GM23248 (cell line): ENCODE data around the gene RRAS2. TPM values are rescaled to one million over a fixed set of nuclear protein-coding genes. Genes with fewer than 3 reads are reported as not detected.

Experiments used
- DNase-seq: peaks from one replicate; pipeline ENCODE4 v3.0.0-alpha.2; 2015
- H2AFZ ChIP-seq: fragments of 200-600 bp; sonication (generic); 2 replicates; pipeline ENCODE4 v1.6.1; 2016; ENCODE audit warnings: antibody characterized with exemption
- H3F3A ChIP-seq: fragments of 200-600 bp; sonication (generic); 2 replicates; pipeline ENCODE4 v1.6.1; 2016; ENCODE audit warnings: mild to moderate bottlenecking, antibody characterized with exemption, mixed run types; ENCODE audit not compliant: insufficient read depth
- H3K27ac ChIP-seq: fragments of 200-600 bp; sonication (generic); 2 replicates; pipeline ENCODE4 v1.5.1; 2016; ENCODE audit warnings: mild to moderate bottlenecking
- H3K27me3 ChIP-seq: fragments of 200-600 bp; sonication (generic); replicated peaks from 2 replicates; pipeline ENCODE4 v1.6.1; 2016; ENCODE audit warnings: mild to moderate bottlenecking; ENCODE audit not compliant: insufficient read depth
- H3K36me3 ChIP-seq: fragments of 200-600 bp; sonication (generic); 2 replicates; pipeline ENCODE4 v1.6.1; 2016; ENCODE audit warnings: low read depth, mild to moderate bottlenecking
- H3K4me1 ChIP-seq: fragments of 200-600 bp; sonication (generic); 2 replicates; pipeline ENCODE4 v1.6.1; 2016; ENCODE audit warnings: mild to moderate bottlenecking; ENCODE audit not compliant: insufficient read depth
- H3K4me2 ChIP-seq: fragments of 200-600 bp; sonication (generic); one replicate; pipeline ENCODE4 v1.6.1; 2016; ENCODE audit warnings: mild to moderate bottlenecking; ENCODE audit not compliant: unreplicated experiment
- H3K4me3 ChIP-seq: fragments of 200-600 bp; sonication (generic); 2 replicates; pipeline ENCODE4 v1.5.1; 2016; ENCODE audit warnings: mild to moderate bottlenecking
- H3K79me2 ChIP-seq: fragments of 200-600 bp; sonication (generic); 2 replicates; pipeline ENCODE4 v1.6.1; 2016; ENCODE audit warnings: mild to moderate bottlenecking; ENCODE audit not compliant: insufficient read depth
- H3K9ac ChIP-seq: fragments of 200-600 bp; sonication (generic); 2 replicates; pipeline ENCODE4 v1.6.1; 2016; ENCODE audit warnings: mild to moderate bottlenecking
- H3K9me2 ChIP-seq: fragments of 200-600 bp; sonication (generic); 2 replicates; pipeline ENCODE4 v1.6.1; 2016; ENCODE audit warnings: mixed run types, mild to moderate bottlenecking, moderate library complexity; ENCODE audit not compliant: insufficient read depth
- H3K9me3 ChIP-seq: fragments of 200-600 bp; sonication (generic); one replicate; pipeline ENCODE4 v1.6.1; 2017; ENCODE audit warnings: low read depth
- H4K20me1 ChIP-seq: fragments of 200-600 bp; sonication (generic); 2 replicates; pipeline ENCODE4 v1.6.0; 2016; ENCODE audit not compliant: insufficient read depth
- EZH2 ChIP-seq: fragments of 200-600 bp; sonication (generic); IDR thresholded peaks from 2 replicates; pipeline ENCODE4 v1.6.1; 2018; ENCODE audit warnings: antibody characterized with exemption, mild to moderate bottlenecking; ENCODE audit not compliant: insufficient read depth, poor library complexity, severe bottlenecking
- EZH2phosphoT487 ChIP-seq: fragments of 200-600 bp; sonication (generic); IDR thresholded peaks from 2 replicates; pipeline ENCODE4 v1.6.1; 2018; ENCODE audit warnings: antibody characterized with exemption, moderate library complexity, mild to moderate bottlenecking, low read depth; ENCODE audit not compliant: insufficient read depth
- WGBS, 2 experiments: methylation state at CpG; one replicate each; pipeline ENCODE4 v1.1.6; 2015 to 2017; ENCODE audit warnings: low lambda C conversion rate in 2 of 2, low coverage in 1 of 2; ENCODE audit errors: missing lambda C conversion rate in 2 of 2; 5-methylcytosine and 5-hydroxymethylcytosine counted together
- in situ Hi-C: fragments of 300-500 bp; cut with MboI; formaldehyde crosslinking; loops from 2 replicates; pipeline ENCODE4 v1.15.0; 2020
- polyA plus RNA-seq: library from polyadenylated mRNA; unstranded; fragments of >200 nt; fragmentation: Nextera tagmentation; extraction: Ambion mirVana; gene quantifications from 2 replicates; pipeline ENCODE4 v1.2.1, GENCODE V29; 2016
- total RNA-seq: library from RNA; depleted of rRNA; stranded (reverse); fragments of >200 nt; shearing (Covaris generic); gene quantifications from 2 replicates; pipeline ENCODE4 v1.2.3, GENCODE V29; 2014

Gene RRAS2
- total and polyA plus RNA-seq, 2 experiments from 2014 or later, result 268 to 382 TPM

DNA sequence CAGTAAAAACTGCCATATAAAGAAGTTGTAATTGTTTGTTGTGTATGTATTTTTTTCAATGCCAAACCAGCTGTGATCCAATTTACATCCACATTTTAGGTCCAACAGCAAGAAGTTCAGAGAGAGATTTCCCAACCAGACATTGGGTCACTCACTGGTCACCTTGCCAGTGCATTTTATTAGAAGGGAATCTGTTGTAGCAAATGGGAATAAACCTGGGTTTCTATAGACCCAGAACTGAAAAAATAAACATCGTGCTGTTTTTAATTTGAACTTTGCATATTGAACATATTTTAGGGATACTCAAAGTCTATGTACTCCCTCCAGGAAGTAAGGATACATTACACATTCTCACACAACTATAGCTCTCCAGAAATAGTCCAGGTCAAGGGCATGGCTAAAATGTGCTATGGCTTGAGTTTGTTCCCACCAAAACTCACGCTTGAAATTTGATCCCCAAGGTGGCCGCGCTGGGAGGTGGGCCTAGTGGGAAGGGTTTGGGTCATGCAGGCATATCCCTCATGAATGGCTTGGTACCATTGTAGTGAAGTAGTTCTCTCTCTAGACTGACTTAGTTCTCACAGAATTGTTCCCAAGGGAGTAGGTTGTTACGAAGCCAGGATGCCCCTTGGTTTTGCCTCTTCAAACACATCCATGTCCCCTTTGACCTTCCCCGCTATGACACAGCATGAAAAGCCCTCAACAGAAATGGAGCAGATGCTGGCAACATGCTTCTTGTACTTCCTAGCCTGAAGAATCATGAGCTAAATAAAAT is 90.9 kb downstream of the RRAS2 start:
- H3F3A ChIP-seq, result peaks cover 81% of the 10 kb centered on the region
- H3K4me2 ChIP-seq, result no peak overlapping the region
- no peaks in the 10 kb centered on the region for H4K20me1 ChIP-seq
- H3K9ac ChIP-seq, result no peak overlapping the region
- WGBS, 2 experiments, result 89 to 95% methylated on average over 6 of the region's 6 CpGs
- no peaks in the 10 kb centered on the region for H3K4me1 ChIP-seq
- no peak overlapping the region for H2AFZ ChIP-seq
- peaks cover 79% of the 10 kb centered on the region for H3K36me3 ChIP-seq
- no peak overlapping the region for H3K27ac ChIP-seq
- no peaks in the 10 kb centered on the region for H3K9me2 ChIP-seq
- in situ Hi-C loops, result no loop called here
- H3K79me2 ChIP-seq, result peaks cover 6% of the 10 kb centered on the region; the same call in 1 of the 2 replicates
- H3K27me3 ChIP-seq, result no peaks in the 10 kb centered on the region
- no peak overlapping the region for H3K4me3 ChIP-seq
- H3K9me3 ChIP-seq, result no peaks in the 10 kb centered on the region
- no peak for DNase-seq
- TF ChIP-seq EZH2phosphoT487 (no peak), EZH2 (no peak)

DNA sequence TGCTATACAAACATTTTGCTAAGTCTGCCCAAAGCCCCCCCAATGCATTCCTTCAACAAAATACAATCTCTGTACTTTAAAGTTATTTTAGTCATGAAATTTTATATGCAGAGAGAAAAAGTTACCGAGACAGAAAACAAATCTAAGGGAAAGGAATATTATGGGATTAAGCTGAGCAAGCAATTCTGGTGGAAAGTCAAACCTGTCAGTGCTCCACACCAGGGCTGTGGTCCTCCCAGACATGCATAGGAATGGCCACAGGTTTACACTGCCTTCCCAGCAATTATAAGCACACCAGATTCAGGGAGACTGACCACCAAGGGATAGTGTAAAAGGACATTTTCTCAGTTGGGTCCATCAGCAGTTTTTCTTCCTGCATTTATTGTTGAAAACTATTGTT is 92.4 kb downstream of the RRAS2 start:
- in situ Hi-C loops, result no loop called here
- Histone ChIP-seq H4K20me1 (no peaks in the 10 kb centered on the region), H3K9me2 (no peaks in the 10 kb centered on the region), H3K79me2 (peaks cover 4% of the 10 kb centered on the region; the same call in 1 of the 2 replicates), H2AFZ (no peak overlapping the region), H3K4me2 (no peak overlapping the region), H3F3A (peaks cover 82% of the 10 kb centered on the region), H3K36me3 (peaks cover 65% of the 10 kb centered on the region), H3K4me1 (0 out of 2 replicates have a peak, but pooled peaks cover 7% of the 10 kb centered on the region), H3K9ac (no peak overlapping the region), H3K27me3 (no peaks in the 10 kb centered on the region), H3K9me3 (no peaks in the 10 kb centered on the region), H3K27ac (no peak overlapping the region), H3K4me3 (no peak overlapping the region)
- no peak for DNase-seq
- no peak for TF ChIP-seq EZH2phosphoT487
- WGBS, 2 experiments, result 100% methylated on average over 1 of the region's 1 CpG

- no peak for DNase-seq
- Histone ChIP-seq H3K36me3 (peaks cover 48% of the 10 kb centered on the region), H3F3A (peaks cover 82% of the 10 kb centered on the region), H3K4me1 (0 out of 2 replicates have a peak, but pooled peaks cover 10% of the 10 kb centered on the region), H3K79me2 (no peaks in the 10 kb centered on the region), H3K27ac (no peak overlapping the region), H3K4me3 (no peak overlapping the region), H3K9ac (no peak overlapping the region), H2AFZ (no peak overlapping the region), H3K9me2 (no peaks in the 10 kb centered on the region), H3K27me3 (no peaks in the 10 kb centered on the region), H3K4me2 (no peak overlapping the region), H3K9me3 (no peaks in the 10 kb centered on the region), H4K20me1 (no peaks in the 10 kb centered on the region)
- 75 to 76% methylated on average over 2 of the region's 2 CpGs for WGBS, 2 experiments
- in situ Hi-C loops, result no loop called here
- TF ChIP-seq EZH2phosphoT487, result no peak
- TF ChIP-seq EZH2, result no peak
Measured at GRCh38 chr11:14264966-14265365, 94.0 kb downstream of the RRAS2 start.

GRCh38 chr11:14262271-14262846 is 96.6 kb downstream of the RRAS2 start:
- Histone ChIP-seq H3K27me3 (no peaks in the 10 kb centered on the region), H4K20me1 (no peaks in the 10 kb centered on the region), H3K9me2 (no peaks in the 10 kb centered on the region), H2AFZ (no peak overlapping the region), H3F3A (peaks cover 87% of the 10 kb centered on the region), H3K4me1 (peaks cover 10% of the 10 kb centered on the region; the same call in 1 of the 2 replicates), H3K4me3 (no peak overlapping the region), H3K9me3 (no peaks in the 10 kb centered on the region), H3K4me2 (no peak overlapping the region), H3K9ac (no peak overlapping the region), H3K36me3 (peaks cover 28% of the 10 kb centered on the region), H3K27ac (no peak overlapping the region), H3K79me2 (no peaks in the 10 kb centered on the region)
- in situ Hi-C loops, result no loop called here
- TF ChIP-seq EZH2phosphoT487 (no peak), EZH2 (no peak)
- DNase-seq, result peak; percentile 59
- 87 to 89% methylated on average over 8 of the region's 8 CpGs for WGBS, 2 experiments
